Measurements from ENCODE around the gene ATP2C2.
"Not testable (repeated sequence)": the region's sequence is repeated elsewhere in the genome, so short reads cannot be mapped to it uniquely, and the experiment has no call there.

The ATP2C2 gene

GRCh38 chr16:84446596-84447392 lies 78.5 kb downstream of the ATP2C2 start:
- peaks cover 2% of the 10 kb centered on the region for H3K36me3 ChIP-seq (ENCODE audit: insufficient read depth, insufficient read length, low read length)
- peaks cover 6% of the 10 kb centered on the region for H3K4me1 ChIP-seq (ENCODE audit: insufficient read depth, insufficient read length)
- TF ChIP-seq YY1 (IDR thresholded peaks at IDR 0.05; ENCODE audit: insufficient read depth, insufficient read length) (no peak), SUZ12 (IDR thresholded peaks at IDR 0.05; ENCODE audit: extremely low read depth, insufficient read depth, insufficient read length) (no peak), ZNF274 (IDR thresholded peaks at IDR 0.05; ENCODE audit: low read depth, low read length) (no peak)
- H3K4me3 ChIP-seq (ENCODE audit: insufficient read length, low read depth): no peak overlapping the region
- H3K9ac ChIP-seq (ENCODE audit: insufficient read length, low read depth): no peak overlapping the region
- no peaks in the 10 kb centered on the region for H3K9me3 ChIP-seq (ENCODE audit: insufficient read depth, low read length)
- H3K27me3 ChIP-seq (ENCODE audit: insufficient read depth, insufficient read length): no peaks in the 10 kb centered on the region
- no peak for DNase-seq (ENCODE audit: low read depth, low spot score)

GRCh38 chr16:84448444-84448843 lies 80.1 kb downstream of the ATP2C2 start:
- peaks cover 4% of the 10 kb centered on the region for H3K4me1 ChIP-seq (ENCODE audit: insufficient read depth, insufficient read length)
- H3K4me3 ChIP-seq (ENCODE audit: insufficient read length, low read depth): no peak overlapping the region
- no peak overlapping the region for H3K9ac ChIP-seq (ENCODE audit: insufficient read length, low read depth)
- H3K36me3 ChIP-seq (ENCODE audit: insufficient read depth, insufficient read length, low read length): peaks cover 6% of the 10 kb centered on the region
- TF ChIP-seq SUZ12 (IDR thresholded peaks at IDR 0.05; ENCODE audit: extremely low read depth, insufficient read depth, insufficient read length): no peak
- no peak for TF ChIP-seq ZNF274 (IDR thresholded peaks at IDR 0.05; ENCODE audit: low read depth, low read length)
- no peak for TF ChIP-seq YY1 (IDR thresholded peaks at IDR 0.05; ENCODE audit: insufficient read depth, insufficient read length)
- H3K27me3 ChIP-seq (ENCODE audit: insufficient read depth, insufficient read length): no peaks in the 10 kb centered on the region
- no peaks in the 10 kb centered on the region for H3K9me3 ChIP-seq (ENCODE audit: insufficient read depth, low read length)
- no peak for DNase-seq (ENCODE audit: low read depth, low spot score)

- H3K9ac ChIP-seq (ENCODE audit: insufficient read length, low read depth): no peak overlapping the region
- H3K9me3 ChIP-seq (ENCODE audit: insufficient read depth, low read length): no peaks in the 10 kb centered on the region
- DNase-seq (ENCODE audit: low read depth, low spot score): no peak
- no peaks in the 10 kb centered on the region for H3K27me3 ChIP-seq (ENCODE audit: insufficient read depth, insufficient read length)
- H3K36me3 ChIP-seq (ENCODE audit: insufficient read depth, insufficient read length, low read length): peaks cover 6% of the 10 kb centered on the region
- H3K4me1 ChIP-seq (ENCODE audit: insufficient read depth, insufficient read length): peaks cover 2% of the 10 kb centered on the region
- no peak overlapping the region for H3K4me3 ChIP-seq (ENCODE audit: insufficient read length, low read depth)
- no peak for TF ChIP-seq SUZ12 (IDR thresholded peaks at IDR 0.05; ENCODE audit: extremely low read depth, insufficient read depth, insufficient read length)
- TF ChIP-seq YY1 (IDR thresholded peaks at IDR 0.05; ENCODE audit: insufficient read depth, insufficient read length): no peak
- TF ChIP-seq ZNF274 (IDR thresholded peaks at IDR 0.05; ENCODE audit: low read depth, low read length): no peak
These were observed 81.1 kb downstream of the ATP2C2 start for GRCh38 chr16:84449156-84450140.

- H3K9ac ChIP-seq (ENCODE audit: insufficient read length, low read depth): no peak overlapping the region
- H3K36me3 ChIP-seq (ENCODE audit: insufficient read depth, insufficient read length, low read length): peaks cover 10% of the 10 kb centered on the region
- H3K27me3 ChIP-seq (ENCODE audit: insufficient read depth, insufficient read length): no peaks in the 10 kb centered on the region
- H3K4me1 ChIP-seq (ENCODE audit: insufficient read depth, insufficient read length): peaks cover 6% of the 10 kb centered on the region
- DNase-seq (ENCODE audit: low read depth, low spot score): no peak
- no peak overlapping the region for H3K4me3 ChIP-seq (ENCODE audit: insufficient read length, low read depth)
- TF ChIP-seq YY1 (IDR thresholded peaks at IDR 0.05; ENCODE audit: insufficient read depth, insufficient read length) (no peak), SUZ12 (IDR thresholded peaks at IDR 0.05; ENCODE audit: extremely low read depth, insufficient read depth, insufficient read length) (no peak), ZNF274 (IDR thresholded peaks at IDR 0.05; ENCODE audit: low read depth, low read length) (no peak)
- H3K9me3 ChIP-seq (ENCODE audit: insufficient read depth, low read length): no peaks in the 10 kb centered on the region
These were observed 82.0 kb downstream of the ATP2C2 start for GRCh38 chr16:84450176-84450865.

- H3K4me1 ChIP-seq (ENCODE audit: insufficient read depth, insufficient read length); H3K36me3 ChIP-seq (ENCODE audit: insufficient read depth, insufficient read length, low read length): not testable (repeated sequence)
These were observed 82.8 kb downstream of the ATP2C2 start for GRCh38 chr16:84451010-84451676.

GRCh38 chr16:84451781-84452180 lies 83.4 kb downstream of the ATP2C2 start:
- Histone ChIP-seq H3K9ac (ENCODE audit: insufficient read length, low read depth) (no peak overlapping the region), H3K27me3 (ENCODE audit: insufficient read depth, insufficient read length) (no peaks in the 10 kb centered on the region), H3K9me3 (ENCODE audit: insufficient read depth, low read length) (no peaks in the 10 kb centered on the region), H3K4me3 (ENCODE audit: insufficient read length, low read depth) (no peak overlapping the region), H3K36me3 (ENCODE audit: insufficient read depth, insufficient read length, low read length) (peaks cover 10% of the 10 kb centered on the region), H3K4me1 (ENCODE audit: insufficient read depth, insufficient read length) (peaks cover 4% of the 10 kb centered on the region)
- no peak for DNase-seq (ENCODE audit: low read depth, low spot score)
- no peak for TF ChIP-seq SUZ12 (IDR thresholded peaks at IDR 0.05; ENCODE audit: extremely low read depth, insufficient read depth, insufficient read length)
- no peak for TF ChIP-seq YY1 (IDR thresholded peaks at IDR 0.05; ENCODE audit: insufficient read depth, insufficient read length)
- TF ChIP-seq ZNF274 (IDR thresholded peaks at IDR 0.05; ENCODE audit: low read depth, low read length): no peak

More at GRCh38 chr16:84451010-84451676, 82.8 kb downstream of the ATP2C2 start:
- H3K4me3 ChIP-seq (ENCODE audit: insufficient read length, low read depth); H3K27me3 ChIP-seq (ENCODE audit: insufficient read depth, insufficient read length); H3K9me3 ChIP-seq (ENCODE audit: insufficient read depth, low read length); H3K9ac ChIP-seq (ENCODE audit: insufficient read length, low read depth); DNase-seq (ENCODE audit: low read depth, low spot score): not testable (repeated sequence)
